NCI-H526 treated with DMSO at 0.1 percent for 48 hours (cell line): ENCODE results near the gene DEGS2.

Experiments
- DNase-seq: peaks from one replicate; lab custom pipeline; 2025; lab: John Stamatoyannopoulos, UW

DEGS2 gene

DNA sequence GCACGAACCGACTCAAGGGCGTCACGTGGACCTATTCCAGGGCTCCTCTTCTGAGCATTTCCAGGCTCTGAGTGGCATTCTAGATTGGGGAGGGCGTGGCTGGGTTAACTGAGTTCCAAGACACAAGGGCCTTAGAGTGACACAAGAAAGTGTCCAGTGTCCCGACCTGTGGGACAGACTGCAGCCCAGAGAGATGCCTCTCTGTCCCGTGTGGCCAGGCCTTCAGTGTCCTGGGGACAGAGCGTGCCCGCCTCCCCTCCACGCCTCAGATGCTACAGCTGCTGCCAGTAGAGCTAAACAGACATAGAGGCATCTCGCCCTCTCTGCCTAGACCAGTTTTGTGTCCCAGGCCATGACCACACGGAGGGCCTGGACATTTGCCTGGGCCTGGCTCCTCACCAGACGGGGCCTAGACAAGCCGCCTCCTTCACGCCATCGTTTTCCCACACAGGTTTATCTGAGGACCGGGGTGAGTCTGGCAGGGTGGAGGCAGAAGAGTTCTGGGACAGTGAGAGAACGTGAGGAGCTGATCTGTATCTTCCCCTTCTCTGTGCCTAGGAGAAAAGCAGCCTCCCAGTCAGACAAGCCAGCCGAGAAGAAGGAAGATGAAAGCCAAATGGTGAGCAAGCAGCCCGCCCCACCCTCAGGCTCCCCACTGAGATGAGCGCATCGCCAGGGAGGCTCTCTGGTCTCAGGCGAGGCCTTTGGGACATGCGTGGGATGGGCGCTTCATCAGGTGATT lies 27.1 kb downstream of the DEGS2 start:
- no peak for DNase-seq

DNA sequence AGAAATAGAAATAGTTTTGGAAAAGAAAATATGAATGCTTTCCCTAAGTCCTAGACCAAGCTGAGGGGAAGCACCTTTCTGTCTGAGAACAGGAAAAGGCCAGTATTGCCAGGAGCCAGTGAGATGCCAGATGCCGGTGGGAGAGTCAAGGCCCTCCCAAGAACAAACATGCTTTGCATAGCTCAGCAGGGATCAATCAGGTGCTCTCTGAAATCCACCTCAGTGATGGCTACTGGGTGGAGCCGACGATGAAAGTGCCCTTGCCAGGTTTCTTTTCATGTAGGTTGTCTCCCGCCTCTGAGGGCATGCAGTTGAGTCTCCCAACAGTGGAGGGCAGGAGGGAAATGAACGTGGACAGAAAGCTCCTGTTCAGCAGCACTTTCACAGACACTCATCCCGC lies 28.3 kb downstream of the DEGS2 start:
- DNase-seq = peak; percentile 88

DNA sequence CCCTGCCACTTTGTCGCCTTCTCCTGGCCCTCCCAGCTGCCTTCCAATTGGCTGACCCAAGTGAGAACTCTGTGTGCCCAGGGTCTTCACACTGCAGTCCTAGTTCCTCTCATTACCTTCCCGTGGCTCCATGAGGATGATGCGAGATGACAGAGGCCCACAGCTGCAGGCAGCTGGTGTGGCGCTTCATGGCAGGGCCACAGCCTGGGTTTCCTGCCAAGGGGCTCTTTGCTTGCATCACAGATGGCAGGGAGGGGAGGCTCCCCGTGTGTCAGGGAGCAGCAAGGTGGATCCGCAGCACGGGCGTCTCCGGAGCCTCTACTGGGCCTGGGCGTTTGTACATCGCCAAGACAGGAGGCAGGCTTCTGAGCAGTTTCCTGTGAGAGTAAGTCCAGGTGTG lies 28.9 kb downstream of the DEGS2 start:
- no peak for DNase-seq

DNA sequence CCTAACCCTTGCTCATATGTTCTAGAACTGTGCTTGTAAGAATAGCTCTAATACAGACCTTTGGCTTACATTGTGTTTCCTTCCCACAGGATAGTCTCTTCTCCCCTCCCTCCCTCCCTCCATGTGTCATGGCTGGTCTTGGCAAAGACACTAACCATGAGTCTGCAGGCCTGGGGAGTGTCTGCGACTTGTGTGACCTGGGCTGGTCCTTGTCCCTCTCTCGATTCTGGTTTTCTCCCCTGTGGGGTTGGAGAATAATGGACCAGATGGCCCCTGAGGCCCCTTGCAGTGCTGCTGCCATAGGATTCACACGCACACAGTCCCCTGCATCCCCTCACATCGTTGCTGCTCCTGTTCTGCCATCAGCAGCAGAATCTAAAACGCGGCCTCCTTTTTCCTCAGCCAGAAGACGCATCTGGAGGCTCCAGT lies 30.3 kb downstream of the DEGS2 start:
- no peak for DNase-seq

DNA sequence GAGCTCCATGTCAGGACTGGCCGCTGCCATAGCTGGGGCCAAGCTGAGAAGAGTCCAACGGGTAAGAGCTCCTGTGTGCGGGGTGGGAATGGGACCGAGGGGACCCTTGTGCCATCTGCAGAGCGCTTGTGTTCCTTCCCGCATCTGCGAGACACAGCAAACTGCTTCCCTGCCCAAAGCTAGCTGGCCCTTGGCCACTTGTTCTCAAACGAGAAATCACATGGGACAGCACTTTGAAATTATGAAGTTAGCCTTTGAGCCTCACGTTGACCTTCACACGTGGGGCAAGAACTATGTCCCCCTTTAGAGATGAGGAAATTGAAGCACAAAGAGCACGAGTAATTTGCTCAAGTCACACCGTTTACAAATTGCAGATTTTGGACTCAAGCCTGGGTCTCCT lies 30.8 kb downstream of the DEGS2 start:
- DNase-seq = no peak

DNA sequence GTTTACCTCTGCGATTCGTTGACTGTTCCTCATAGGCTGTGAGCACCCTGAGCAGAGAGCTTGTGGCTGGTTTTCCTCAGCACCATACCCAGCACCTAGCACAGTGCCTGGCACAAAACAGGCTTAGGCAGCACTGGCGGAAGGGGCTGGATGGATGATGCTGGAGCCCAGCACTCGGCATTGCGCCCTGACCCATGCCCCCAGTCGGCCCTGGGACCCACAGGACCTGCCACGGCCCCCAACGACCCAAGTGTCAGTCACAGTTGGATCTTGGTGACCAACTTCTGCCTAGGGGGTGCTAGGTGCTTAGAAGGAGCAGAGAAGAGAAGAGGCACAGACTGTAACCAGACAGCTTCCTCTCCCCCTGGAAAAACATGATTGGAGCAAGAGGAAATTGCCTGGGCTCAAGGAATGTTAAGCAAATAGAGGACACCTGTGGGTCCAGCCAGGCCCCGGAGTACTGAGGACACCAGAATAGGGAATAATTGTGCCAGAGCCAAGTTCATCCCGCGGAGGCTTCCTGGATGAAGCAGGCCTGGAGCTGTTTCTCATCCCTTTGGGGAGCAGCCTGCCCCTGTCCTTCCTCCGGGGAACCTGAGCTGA lies 31.5 kb downstream of the DEGS2 start:
- no peak for DNase-seq

DNA sequence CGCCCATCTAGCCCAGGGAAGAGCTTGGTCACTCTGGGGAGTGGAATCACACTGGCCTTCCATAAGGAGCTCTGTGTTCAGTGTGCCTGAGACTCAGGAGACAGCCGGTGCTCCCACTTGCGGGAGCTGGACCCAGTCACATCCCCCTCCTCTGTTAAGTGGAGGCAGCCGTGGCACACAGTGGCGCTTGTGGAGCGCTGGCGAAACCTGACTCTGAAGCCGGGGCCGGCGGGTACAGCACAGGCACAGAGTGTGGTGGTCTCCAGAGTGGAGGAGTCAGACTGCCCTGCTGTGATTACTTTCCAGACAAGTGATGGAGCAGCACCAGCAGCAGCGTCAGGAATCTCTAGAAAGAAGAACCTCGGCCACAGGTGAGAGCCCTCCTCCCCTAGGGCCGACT lies 33.0 kb downstream of the DEGS2 start:
- DNase-seq = no peak

DNA sequence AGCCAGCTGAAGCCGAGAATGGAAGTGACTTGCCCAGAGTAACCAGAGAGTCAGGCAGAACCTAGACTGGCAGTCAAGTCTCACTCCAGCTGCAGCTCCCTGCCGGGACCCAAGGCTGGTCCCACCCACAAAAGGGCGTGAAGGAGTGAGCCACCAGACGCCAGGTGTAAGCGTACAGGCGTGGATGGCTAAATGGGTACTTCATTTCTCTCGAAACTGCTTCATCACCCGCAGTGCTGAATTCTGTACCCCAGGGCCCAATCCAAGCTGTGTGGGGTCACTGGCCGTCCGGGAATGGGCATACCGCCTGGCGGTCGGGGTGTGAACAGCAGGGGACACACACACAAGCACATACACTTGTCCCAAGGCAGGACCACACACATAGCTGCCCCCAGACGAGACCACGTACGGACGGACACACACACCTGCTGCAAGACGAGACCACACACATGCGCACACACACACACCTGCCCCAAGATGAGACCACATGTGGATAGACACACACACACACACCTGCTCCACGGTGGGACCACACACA lies 34.8 kb downstream of the DEGS2 start:
- no peak for DNase-seq

DNA sequence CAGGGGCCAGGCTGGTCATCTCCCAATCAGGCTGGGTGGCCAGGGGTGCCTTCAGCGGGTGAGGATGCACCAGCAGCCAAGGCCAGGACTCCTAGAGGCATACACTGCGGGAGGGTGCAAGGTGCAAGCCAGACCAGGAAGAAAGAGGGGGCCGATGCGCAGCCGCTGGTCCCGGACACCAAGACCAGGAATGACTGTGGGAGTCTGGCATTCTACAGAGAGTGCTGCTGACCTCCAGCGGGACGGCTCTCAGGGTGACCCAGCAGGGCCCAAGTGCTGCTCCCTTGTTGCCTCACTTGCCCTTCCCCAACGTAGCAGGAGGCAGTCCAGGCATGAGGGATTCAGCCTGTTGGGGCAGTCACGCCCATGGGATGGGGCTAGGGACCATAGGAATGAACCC lies 35.8 kb downstream of the DEGS2 start:
- no peak for DNase-seq

DNA sequence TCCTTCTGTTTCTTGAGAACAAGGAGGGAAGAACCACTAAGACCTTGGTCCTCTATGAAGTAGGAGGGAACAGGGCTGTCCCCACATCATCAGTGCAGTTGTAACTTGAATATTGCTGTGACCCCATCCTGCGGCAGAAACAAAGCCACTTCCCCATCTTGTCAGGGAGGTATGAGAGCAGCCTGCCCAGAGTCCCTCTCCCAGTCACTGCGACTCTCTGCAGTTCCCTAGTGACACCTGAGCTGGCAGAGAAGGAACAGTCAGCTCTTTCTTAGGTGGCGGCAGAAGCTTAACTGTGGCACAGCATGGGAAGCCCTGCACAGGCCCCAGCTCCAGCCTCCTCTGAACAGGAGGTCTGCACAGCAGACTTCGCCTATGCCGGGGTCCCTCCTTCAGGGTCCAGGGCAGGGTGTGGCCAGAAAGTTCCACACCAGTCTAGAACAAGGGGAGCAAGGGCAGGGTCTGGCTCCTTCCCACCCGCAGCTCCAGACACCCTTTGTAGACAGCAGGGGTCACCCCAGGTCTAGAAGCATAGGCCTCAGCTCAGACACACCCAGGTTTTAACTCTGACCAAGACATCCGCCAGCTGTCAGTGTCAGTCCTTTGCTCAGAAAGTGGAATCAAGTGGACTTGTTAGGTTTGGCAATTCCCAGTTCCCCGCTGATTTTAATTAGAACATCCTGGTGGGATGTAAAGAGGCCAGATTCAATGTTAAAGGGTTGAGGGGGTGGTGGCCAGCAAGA lies 36.8 kb downstream of the DEGS2 start:
- no peak for DNase-seq

DNA sequence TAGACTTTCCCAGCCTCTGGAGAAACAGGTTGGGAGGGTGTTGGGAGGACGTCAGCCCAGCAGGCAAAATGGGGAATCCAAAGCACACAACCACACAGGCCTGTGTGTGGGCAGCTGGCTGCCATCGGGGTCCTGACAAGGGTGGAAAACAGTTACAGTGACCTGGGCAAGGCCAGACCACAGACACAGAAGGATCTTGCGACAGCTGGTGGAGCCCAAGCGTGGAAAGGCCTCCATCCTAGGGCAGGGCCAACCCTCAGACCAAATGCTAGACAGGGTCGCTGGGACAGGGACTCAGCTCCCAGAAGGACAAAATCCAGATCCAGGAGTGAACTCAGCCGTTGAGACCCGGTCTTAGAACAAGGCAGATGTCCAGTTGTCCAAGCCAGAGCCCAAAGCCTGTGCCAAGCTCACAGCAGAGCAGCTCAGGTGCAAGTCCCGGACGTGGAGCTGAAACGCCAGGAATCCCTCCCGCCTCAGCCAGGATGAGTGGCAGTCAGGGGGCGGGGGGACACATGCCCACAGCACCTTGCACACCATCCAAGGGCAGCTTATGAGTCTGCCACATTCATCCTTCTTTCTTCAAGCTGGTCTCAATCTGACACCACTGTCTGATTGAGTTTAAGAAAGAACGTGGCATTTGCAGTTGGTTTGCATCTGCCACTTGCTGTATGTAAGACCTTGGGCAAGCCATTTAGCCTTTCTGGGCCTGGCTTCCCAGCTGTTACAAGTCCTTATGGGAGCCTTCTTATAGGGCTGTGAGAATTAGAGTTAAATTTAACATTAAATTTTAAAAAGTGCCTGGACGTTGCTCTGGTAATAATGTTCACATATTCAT lies 37.6 kb downstream of the DEGS2 start:
- DNase-seq = no peak

DNA sequence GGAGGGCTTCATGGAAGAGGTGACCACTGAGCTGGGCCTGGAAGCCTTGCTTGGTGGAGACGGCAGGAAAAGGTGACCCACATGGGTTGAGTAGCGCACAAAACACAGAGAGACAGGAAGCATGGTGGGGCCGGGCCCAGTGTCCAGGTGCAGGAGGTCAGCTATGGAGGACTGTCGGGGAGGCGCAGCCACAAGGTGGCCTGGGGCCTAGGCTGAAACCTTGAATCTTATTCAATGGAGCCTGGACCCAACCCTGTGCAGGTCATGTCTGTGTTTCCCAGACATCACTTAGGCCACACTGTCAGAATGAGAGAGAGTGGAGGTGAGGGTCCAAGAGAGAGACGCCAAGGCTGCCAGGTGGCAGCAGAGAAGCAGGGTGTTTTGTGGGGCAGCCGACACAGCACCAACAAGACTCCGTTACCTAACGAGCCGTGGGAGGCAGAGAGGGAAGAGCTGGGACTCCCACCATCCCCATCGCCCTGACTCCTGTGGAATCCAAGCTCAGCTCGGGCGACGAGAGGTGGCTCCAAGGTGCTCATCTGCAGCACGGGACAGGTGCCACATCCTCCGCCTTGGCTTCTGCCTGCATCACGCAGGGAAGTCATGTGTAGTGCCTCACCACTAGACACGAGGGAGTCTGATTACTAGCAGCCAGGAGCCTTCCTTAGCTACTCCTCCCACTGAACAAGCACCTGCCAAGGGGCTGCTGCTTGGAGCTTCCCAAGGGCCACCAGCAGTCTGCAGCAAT lies 38.7 kb downstream of the DEGS2 start:
- no peak for DNase-seq

DNA sequence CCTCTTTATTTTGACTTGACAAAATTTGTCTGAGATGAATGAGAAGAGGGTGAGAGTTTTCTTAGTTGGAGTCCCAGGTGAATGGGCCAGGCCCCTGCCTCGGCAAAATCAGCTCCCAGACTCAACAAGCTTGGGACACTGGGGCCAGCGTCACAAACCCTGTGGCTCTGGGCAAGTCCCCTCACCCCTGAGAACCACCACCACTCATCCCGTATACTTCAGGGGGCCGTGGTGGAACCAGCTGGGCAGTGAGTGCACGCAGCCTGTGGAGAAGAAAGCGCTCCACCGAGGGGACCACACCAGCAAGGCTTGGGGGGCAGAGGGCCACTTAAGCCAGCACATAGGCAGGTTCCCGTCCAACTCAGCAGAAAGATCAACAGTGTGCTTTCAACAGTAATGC lies 40.2 kb downstream of the DEGS2 start:
- no peak for DNase-seq

DNA sequence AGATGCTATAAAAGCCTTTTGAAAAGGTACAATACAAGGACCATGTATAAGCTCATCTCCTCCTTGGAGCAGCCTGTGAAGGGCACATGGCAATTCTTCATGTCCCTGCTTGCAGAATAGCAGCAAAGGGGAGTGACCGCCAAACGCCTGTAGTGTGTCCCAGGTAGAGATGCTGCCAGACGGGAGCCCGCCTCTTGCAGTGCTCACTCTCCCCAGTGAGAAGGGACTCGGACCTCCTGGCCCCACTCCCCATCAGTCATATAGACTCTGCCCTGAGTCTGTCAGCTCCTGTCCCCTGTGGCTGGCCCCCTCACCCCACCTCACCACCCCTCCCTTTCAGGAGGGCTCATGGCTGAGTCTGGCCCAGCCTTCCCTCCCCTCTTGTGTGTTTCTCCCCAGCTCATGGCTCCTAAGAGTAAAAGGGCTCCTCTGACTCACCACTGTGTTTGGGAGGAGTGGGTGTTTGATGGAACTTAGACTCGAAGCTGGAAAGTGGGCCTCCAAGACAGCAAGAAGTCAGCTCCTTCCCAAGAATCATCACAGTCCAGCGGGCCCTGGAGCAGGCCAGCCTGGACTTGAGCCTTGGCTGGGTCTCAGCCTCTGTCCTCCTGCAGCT lies 40.9 kb downstream of the DEGS2 start:
- DNase-seq = no peak

DNA sequence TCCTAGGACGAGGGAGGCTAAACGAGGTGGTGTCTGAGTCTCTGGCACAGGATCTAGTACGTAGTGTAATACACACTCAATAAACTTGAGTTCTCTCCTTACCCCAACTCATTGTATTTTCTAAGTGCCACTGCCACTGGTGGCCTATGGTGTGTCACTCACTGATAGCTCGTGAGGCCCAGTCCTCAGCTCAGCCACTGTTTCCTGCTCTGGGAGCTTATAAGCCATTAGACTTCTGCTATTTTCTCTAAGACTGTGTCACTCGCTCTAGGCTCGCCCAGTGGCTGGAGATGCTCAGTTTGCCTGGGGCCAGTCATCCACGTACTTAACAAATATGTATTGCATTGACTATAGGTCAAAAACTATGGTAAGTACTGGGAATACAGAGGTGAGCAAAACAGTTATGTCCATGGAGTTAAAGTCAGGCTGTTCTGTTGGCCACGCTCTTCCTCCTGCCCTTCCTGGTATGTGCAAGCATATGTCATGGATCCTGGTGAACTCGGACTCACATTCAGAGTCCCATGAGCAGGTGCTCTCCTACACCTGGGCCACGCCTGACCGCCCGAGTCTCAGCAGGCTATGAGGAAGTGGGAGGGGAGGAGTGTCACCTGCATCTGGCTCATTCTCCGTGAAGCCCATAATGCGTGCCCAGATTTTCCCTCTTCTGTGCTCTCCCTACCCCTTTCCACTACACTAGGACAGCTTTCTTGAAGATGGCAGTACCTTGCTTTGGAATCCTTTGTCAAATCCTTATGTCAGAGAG lies 41.6 kb downstream of the DEGS2 start:
- no peak for DNase-seq

DNA sequence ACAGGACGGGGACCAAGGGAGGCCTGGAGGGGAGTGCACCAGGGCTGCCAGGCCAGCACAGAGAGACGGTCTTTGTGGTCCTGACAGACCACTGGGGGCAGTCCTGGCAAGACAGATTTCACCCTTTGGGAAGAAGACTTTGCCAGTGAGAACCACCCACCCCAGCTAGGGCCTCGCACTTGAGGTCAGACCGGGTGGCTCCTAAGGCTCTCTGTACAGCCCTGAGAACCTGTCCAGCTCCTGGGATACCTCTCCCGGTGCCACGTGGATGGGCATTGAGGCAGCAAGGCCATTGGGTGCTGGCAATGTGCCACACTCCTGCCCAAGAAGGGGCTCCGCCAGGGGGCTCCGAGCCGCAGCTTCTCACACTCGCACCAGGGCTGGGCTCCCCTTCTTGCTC lies 42.4 kb downstream of the DEGS2 start:
- DNase-seq = no peak

DNA sequence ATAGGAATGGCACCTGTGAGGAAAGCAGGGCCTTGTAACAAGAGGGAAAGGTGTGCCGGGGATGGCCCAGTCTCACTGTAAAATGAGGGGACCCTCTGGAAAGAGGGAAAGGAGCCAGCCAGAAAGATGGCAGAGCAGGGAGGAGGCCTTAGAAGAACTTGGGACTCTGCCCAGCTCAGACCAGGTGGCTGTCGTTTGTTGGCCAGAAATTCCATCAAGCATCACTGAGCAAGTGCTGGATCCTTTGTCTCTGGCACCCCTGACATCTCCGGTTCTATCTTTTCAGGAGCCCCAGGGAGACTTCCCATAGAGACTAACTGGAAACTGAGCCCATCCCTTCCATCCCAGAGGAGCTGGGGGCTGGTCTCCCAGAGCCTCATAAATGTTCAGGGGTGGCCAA lies 43.3 kb downstream of the DEGS2 start:
- DNase-seq = no peak

DNA sequence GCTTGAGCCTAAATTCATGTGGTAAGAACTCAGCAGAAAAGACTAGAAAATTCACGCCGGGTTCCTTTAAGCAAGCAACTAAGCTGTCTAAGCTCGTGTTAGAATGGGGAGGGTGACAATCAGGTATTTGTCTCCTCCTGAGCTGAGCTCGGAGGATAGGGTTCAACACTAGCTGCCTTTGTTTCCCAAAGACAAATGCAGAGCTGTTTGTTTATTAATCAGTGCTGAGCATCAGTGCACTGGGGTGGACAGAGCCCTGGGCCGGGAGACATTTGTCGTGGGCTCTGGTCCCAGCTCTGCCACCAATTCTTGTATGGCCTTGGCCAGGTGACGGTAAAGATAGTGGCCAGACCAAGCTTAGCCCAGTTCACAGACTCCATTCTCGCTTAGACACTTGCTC lies 43.7 kb downstream of the DEGS2 start:
- no peak for DNase-seq

DNA sequence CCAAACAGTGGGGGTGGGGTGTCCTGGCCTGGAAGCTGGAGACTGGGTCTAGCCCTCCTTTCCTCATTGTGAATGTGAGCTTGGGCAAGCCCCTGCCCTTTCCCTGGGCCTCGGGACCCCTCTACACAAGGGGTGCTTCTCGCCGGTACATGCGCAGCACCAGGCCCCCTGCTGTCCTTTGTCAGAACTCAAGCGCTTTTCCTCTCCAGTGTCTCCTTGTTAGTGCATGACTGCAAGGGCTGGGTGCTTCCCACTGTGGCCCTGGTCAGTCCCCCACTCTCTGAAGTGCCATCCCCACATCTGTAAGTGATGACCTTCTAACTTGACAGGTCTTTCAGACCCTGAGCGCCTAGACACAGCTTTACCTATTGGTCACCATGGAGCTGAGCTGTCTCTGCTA lies 44.2 kb downstream of the DEGS2 start:
- DNase-seq = no peak

DNA sequence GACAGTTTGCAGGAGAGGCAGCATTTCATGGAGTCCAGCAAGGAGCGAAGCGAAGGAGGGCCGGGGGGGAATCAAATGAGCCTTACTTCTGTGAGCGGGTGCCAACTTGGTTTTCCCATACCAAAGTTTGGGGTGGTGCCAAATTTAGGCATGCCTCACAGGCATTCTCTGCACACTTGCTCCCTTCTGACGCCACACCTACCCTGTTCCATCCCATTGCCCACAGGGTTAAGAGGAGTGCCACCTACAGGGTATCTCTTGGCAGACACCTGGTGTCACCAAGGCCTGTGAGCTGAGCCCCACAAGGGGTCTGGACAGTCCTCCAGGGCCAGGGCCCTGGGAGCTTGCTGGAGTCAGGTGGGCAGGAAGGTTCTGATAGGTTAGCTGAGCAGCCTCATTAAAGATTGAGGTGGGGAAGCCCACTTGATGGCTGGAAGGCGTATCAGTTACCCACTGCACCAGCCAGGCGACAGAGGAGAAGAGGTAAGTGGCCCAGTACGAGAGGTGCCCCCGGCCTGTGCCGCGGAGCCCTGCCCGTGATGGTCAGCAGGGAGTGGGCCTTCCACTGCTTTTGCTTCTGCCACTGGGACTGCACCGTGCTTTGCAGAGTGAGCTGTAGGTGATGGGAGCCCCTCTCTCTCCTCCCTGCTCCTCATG lies 45.2 kb downstream of the DEGS2 start:
- DNase-seq = no peak
